ENCODE data around the gene BNIP5.

BNIP5 gene

GRCh38 chr6:36353411-36353915 lies 16.8 kb upstream of the BNIP5 start:
- WGBS, 2 experiments (ENCODE audit: insufficient coverage in 2 of 2), result 90% methylated on average over 3 of the region's 4 CpGs; no CpG with 5 or more reads in 1 of the 2 experiments
- H3K27ac ChIP-seq (ENCODE audit: low read depth, low read length, severe bottlenecking), result no peak overlapping the region
- no peak overlapping the region for H3K4me3 ChIP-seq (ENCODE audit: extremely low read depth, insufficient read depth, low read length, poor library complexity, severe bottlenecking)
- no peaks in the 10 kb centered on the region for H3K36me3 ChIP-seq (ENCODE audit: control insufficient read depth, insufficient read depth, low read length)
- no peaks in the 10 kb centered on the region for H3K9me3 ChIP-seq (ENCODE audit: control insufficient read depth, low read length)
- peaks cover 17% of the 10 kb centered on the region for H3K4me1 ChIP-seq (ENCODE audit: control insufficient read depth, insufficient read depth, low read length, poor library complexity, severe bottlenecking)

- no peak overlapping the region for H3K27ac ChIP-seq (ENCODE audit: low read depth, low read length, severe bottlenecking)
- no peaks in the 10 kb centered on the region for H3K36me3 ChIP-seq (ENCODE audit: control insufficient read depth, insufficient read depth, low read length)
- H3K4me1 ChIP-seq (ENCODE audit: control insufficient read depth, insufficient read depth, low read length, poor library complexity, severe bottlenecking), result peaks cover 14% of the 10 kb centered on the region
- no peak overlapping the region for H3K4me3 ChIP-seq (ENCODE audit: extremely low read depth, insufficient read depth, low read length, poor library complexity, severe bottlenecking)
- H3K9me3 ChIP-seq (ENCODE audit: control insufficient read depth, low read length), result no peaks in the 10 kb centered on the region
- 95 to 96% methylated on average over 3 to 7 of the region's 8 CpGs for WGBS, 2 experiments (ENCODE audit: insufficient coverage in 2 of 2)
Measured at GRCh38 chr6:36352477-36353157, 15.9 kb upstream of the BNIP5 start.

GRCh38 chr6:36350681-36351571 lies 14.2 kb upstream of the BNIP5 start:
- no peak overlapping the region for H3K4me3 ChIP-seq (ENCODE audit: extremely low read depth, insufficient read depth, low read length, poor library complexity, severe bottlenecking)
- no peaks in the 10 kb centered on the region for H3K36me3 ChIP-seq (ENCODE audit: control insufficient read depth, insufficient read depth, low read length)
- 84 to 85% methylated on average over 11 to 12 of the region's 15 CpGs for WGBS, 2 experiments (ENCODE audit: insufficient coverage in 2 of 2)
- H3K27ac ChIP-seq (ENCODE audit: low read depth, low read length, severe bottlenecking), result peak overlapping the region; percentile 91
- H3K4me1 ChIP-seq (ENCODE audit: control insufficient read depth, insufficient read depth, low read length, poor library complexity, severe bottlenecking), result peaks cover 16% of the 10 kb centered on the region
- H3K9me3 ChIP-seq (ENCODE audit: control insufficient read depth, low read length), result no peaks in the 10 kb centered on the region

GRCh38 chr6:36350082-36350481 lies 13.4 kb upstream of the BNIP5 start:
- peak overlapping the region; percentile 91 for H3K27ac ChIP-seq (ENCODE audit: low read depth, low read length, severe bottlenecking)
- no peak overlapping the region for H3K4me3 ChIP-seq (ENCODE audit: extremely low read depth, insufficient read depth, low read length, poor library complexity, severe bottlenecking)
- no peaks in the 10 kb centered on the region for H3K9me3 ChIP-seq (ENCODE audit: control insufficient read depth, low read length)
- H3K36me3 ChIP-seq (ENCODE audit: control insufficient read depth, insufficient read depth, low read length), result no peaks in the 10 kb centered on the region
- 89% methylated on average over 2 of the region's 4 CpGs; no CpG with 5 or more reads in 1 of the 2 experiments for WGBS, 2 experiments (ENCODE audit: insufficient coverage in 2 of 2)
- peaks cover 16% of the 10 kb centered on the region for H3K4me1 ChIP-seq (ENCODE audit: control insufficient read depth, insufficient read depth, low read length, poor library complexity, severe bottlenecking)

- H3K36me3 ChIP-seq (ENCODE audit: control insufficient read depth, insufficient read depth, low read length), result no peaks in the 10 kb centered on the region
- WGBS, 2 experiments (ENCODE audit: insufficient coverage in 2 of 2), result 81 to 100% methylated on average over 2 to 3 of the region's 6 CpGs
- H3K4me3 ChIP-seq (ENCODE audit: extremely low read depth, insufficient read depth, low read length, poor library complexity, severe bottlenecking), result no peak overlapping the region
- peaks cover 16% of the 10 kb centered on the region for H3K4me1 ChIP-seq (ENCODE audit: control insufficient read depth, insufficient read depth, low read length, poor library complexity, severe bottlenecking)
- H3K9me3 ChIP-seq (ENCODE audit: control insufficient read depth, low read length), result no peaks in the 10 kb centered on the region
- no peak overlapping the region for H3K27ac ChIP-seq (ENCODE audit: low read depth, low read length, severe bottlenecking)
Measured at GRCh38 chr6:36349240-36349639, 12.6 kb upstream of the BNIP5 start.

GRCh38 chr6:36347621-36348020 lies 10.9 kb upstream of the BNIP5 start:
- no peak overlapping the region for H3K27ac ChIP-seq (ENCODE audit: low read depth, low read length, severe bottlenecking)
- H3K4me3 ChIP-seq (ENCODE audit: extremely low read depth, insufficient read depth, low read length, poor library complexity, severe bottlenecking), result no peak overlapping the region
- 90 to 100% methylated on average over 3 of the region's 4 CpGs for WGBS, 2 experiments (ENCODE audit: insufficient coverage in 2 of 2)
- peaks cover 16% of the 10 kb centered on the region for H3K4me1 ChIP-seq (ENCODE audit: control insufficient read depth, insufficient read depth, low read length, poor library complexity, severe bottlenecking)
- no peaks in the 10 kb centered on the region for H3K9me3 ChIP-seq (ENCODE audit: control insufficient read depth, low read length)
- H3K36me3 ChIP-seq (ENCODE audit: control insufficient read depth, insufficient read depth, low read length), result no peaks in the 10 kb centered on the region

GRCh38 chr6:36346486-36347273 lies 10.0 kb upstream of the BNIP5 start:
- WGBS, 2 experiments (ENCODE audit: insufficient coverage in 2 of 2), result 94% methylated on average over 20 of the region's 20 CpGs
- Histone ChIP-seq H3K4me1 (ENCODE audit: control insufficient read depth, insufficient read depth, low read length, poor library complexity, severe bottlenecking) (peaks cover 13% of the 10 kb centered on the region), H3K9me3 (ENCODE audit: control insufficient read depth, low read length) (no peaks in the 10 kb centered on the region), H3K4me3 (ENCODE audit: extremely low read depth, insufficient read depth, low read length, poor library complexity, severe bottlenecking) (no peak overlapping the region), H3K27ac (ENCODE audit: low read depth, low read length, severe bottlenecking) (no peak overlapping the region), H3K36me3 (ENCODE audit: control insufficient read depth, insufficient read depth, low read length) (no peaks in the 10 kb centered on the region)

GRCh38 chr6:36345681-36346466 lies 9.2 kb upstream of the BNIP5 start:
- no peaks in the 10 kb centered on the region for H3K36me3 ChIP-seq (ENCODE audit: control insufficient read depth, insufficient read depth, low read length)
- H3K4me1 ChIP-seq (ENCODE audit: control insufficient read depth, insufficient read depth, low read length, poor library complexity, severe bottlenecking), result peaks cover 6% of the 10 kb centered on the region
- no peak overlapping the region for H3K4me3 ChIP-seq (ENCODE audit: extremely low read depth, insufficient read depth, low read length, poor library complexity, severe bottlenecking)
- H3K9me3 ChIP-seq (ENCODE audit: control insufficient read depth, low read length), result no peaks in the 10 kb centered on the region
- 92 to 95% methylated on average over 11 to 12 of the region's 13 CpGs for WGBS, 2 experiments (ENCODE audit: insufficient coverage in 2 of 2)
- H3K27ac ChIP-seq (ENCODE audit: low read depth, low read length, severe bottlenecking), result peak overlapping the region; percentile 52

- Histone ChIP-seq H3K9me3 (ENCODE audit: control insufficient read depth, low read length) (no peaks in the 10 kb centered on the region), H3K27ac (ENCODE audit: low read depth, low read length, severe bottlenecking) (no peak overlapping the region), H3K36me3 (ENCODE audit: control insufficient read depth, insufficient read depth, low read length) (no peaks in the 10 kb centered on the region), H3K4me1 (ENCODE audit: control insufficient read depth, insufficient read depth, low read length, poor library complexity, severe bottlenecking) (peaks cover 6% of the 10 kb centered on the region), H3K4me3 (ENCODE audit: extremely low read depth, insufficient read depth, low read length, poor library complexity, severe bottlenecking) (no peak overlapping the region)
- 75 to 77% methylated on average over 4 to 5 of the region's 5 CpGs for WGBS, 2 experiments (ENCODE audit: insufficient coverage in 2 of 2)
Measured at GRCh38 chr6:36343109-36343680, 6.5 kb upstream of the BNIP5 start.

Measured in mesodermal cell (in vitro differentiated cells).